HG03175 (cell line): ENCODE data around the gene MRC2.
"Not testable (repeated sequence)": the region's sequence is repeated elsewhere in the genome, so short reads cannot be mapped to it uniquely, and the experiment has no call there.

Experiments
- ATAC-seq: cut with Tn5 transposase; IDR thresholded peaks from one replicate; pipeline ENCODE4 v1.9.1; 2021; ENCODE audit warnings: mild to moderate bottlenecking, moderate library complexity; ENCODE audit not compliant: unreplicated experiment

Gene MRC2

GRCh38 chr17:62698459-62698858, 71.0 kb downstream of the MRC2 start:
- ATAC-seq, result not testable (repeated sequence)

GRCh38 chr17:62700964-62701705, 73.7 kb downstream of the MRC2 start:
- ATAC-seq, result no peak

GRCh38 chr17:62701706-62702085, 74.2 kb downstream of the MRC2 start:
- ATAC-seq, result no peak

- no peak for ATAC-seq
Observed at GRCh38 chr17:62702746-62703260, 75.3 kb downstream of the MRC2 start.

- ATAC-seq, result peak; percentile 12
Observed at GRCh38 chr17:62703261-62703775, 75.8 kb downstream of the MRC2 start.

- ATAC-seq, result peak; percentile 89
Observed at GRCh38 chr17:62703776-62704380, 76.4 kb downstream of the MRC2 start.

- ATAC-seq, result no peak
Observed at GRCh38 chr17:62704381-62704971, 77.0 kb downstream of the MRC2 start.

GRCh38 chr17:62705156-62705777, 77.8 kb downstream of the MRC2 start:
- ATAC-seq, result no peak

- ATAC-seq, result no peak
Observed at GRCh38 chr17:62705778-62706597, 78.5 kb downstream of the MRC2 start.

GRCh38 chr17:62706598-62707424, 79.3 kb downstream of the MRC2 start:
- ATAC-seq, result no peak

- ATAC-seq, result no peak
Observed at GRCh38 chr17:62707425-62707739, 79.9 kb downstream of the MRC2 start.

GRCh38 chr17:62708587-62708986, 81.1 kb downstream of the MRC2 start:
- no peak for ATAC-seq

GRCh38 chr17:62712171-62712581, 84.7 kb downstream of the MRC2 start:
- ATAC-seq, result no peak

GRCh38 chr17:62713086-62713881, 85.8 kb downstream of the MRC2 start:
- ATAC-seq, result no peak

GRCh38 chr17:62714016-62714777, 86.7 kb downstream of the MRC2 start:
- no peak for ATAC-seq

GRCh38 chr17:62715882-62716390, 88.5 kb downstream of the MRC2 start:
- ATAC-seq, result no peak

GRCh38 chr17:62716834-62717588, 89.5 kb downstream of the MRC2 start:
- no peak for ATAC-seq

GRCh38 chr17:62717589-62717855, 90.1 kb downstream of the MRC2 start:
- ATAC-seq, result no peak
